ENCODE data around the gene KIF13A. TPM values are rescaled to one million over a fixed set of nuclear protein-coding genes. Genes with fewer than 3 reads are reported as not detected.

KIF13A gene
- total and polyA plus RNA-seq, 2 experiments from 2014 or later, result 8.4 to 28.2 TPM

- TF ChIP-seq CTCF (conservative IDR thresholded peaks at IDR 0.05; ENCODE audit: low read depth in 2 of 2) (no peak), ZNF114 (CRISPR knock-in tag; IDR thresholded peaks at IDR 0.05) (no peak), CREB1 (CRISPR knock-in tag; IDR thresholded peaks at IDR 0.05; ENCODE audit: low read depth) (no peak)
These were observed 110.1 kb downstream of the KIF13A start (continued) for GRCh38 chr6:17877196-17877894.

- no peak for DNase-seq (ENCODE audit: low spot score)
- H3K9me2 ChIP-seq (ENCODE audit: insufficient read depth), result no peaks in the 10 kb centered on the region
- peaks cover 5% of the 10 kb centered on the region; the same call in 2 of the 3 replicates for H3K4me1 Mint-ChIP-seq
- no peak overlapping the region for H3K4me3 Mint-ChIP-seq
- H3K36me3 Mint-ChIP-seq (ENCODE audit: low read depth), result no peaks in the 10 kb centered on the region; the same call in 2 of the 3 replicates
- no peaks in the 10 kb centered on the region for H3K27me3 ChIP-seq (ENCODE audit: insufficient read depth)
- no peak overlapping the region for H3K4me2 ChIP-seq
- H2AFZ ChIP-seq, result no peak overlapping the region
- no peak overlapping the region for H3K27ac ChIP-seq (ENCODE audit: low read depth)
- no peak overlapping the region for H3K4me3 ChIP-seq
- no peaks in the 10 kb centered on the region for H3K27me3 Mint-ChIP-seq (ENCODE audit: insufficient read depth, low read depth, poor library complexity)
- no peaks in the 10 kb centered on the region for H3K36me3 ChIP-seq (ENCODE audit: insufficient read depth)
- peaks cover 2% of the 10 kb centered on the region for H3K4me1 ChIP-seq (ENCODE audit: insufficient read depth)
- no peak overlapping the region for H3K27ac Mint-ChIP-seq
- no peak for TF ChIP-seq STAT1 (IDR thresholded peaks at IDR 0.05; ENCODE audit: unreplicated experiment)
- TF ChIP-seq CREB1 (CRISPR knock-in tag; IDR thresholded peaks at IDR 0.05; ENCODE audit: low read depth), result no peak
- no peak for TF ChIP-seq EZH2 (IDR thresholded peaks at IDR 0.05; ENCODE audit: low read depth, unreplicated experiment)
- TF ChIP-seq EZH2phosphoT487 (IDR thresholded peaks at IDR 0.05; ENCODE audit: unreplicated experiment), result no peak
- TF ChIP-seq POLR2AphosphoS5 (IDR thresholded peaks at IDR 0.05; ENCODE audit: low read depth), result no peak
- TF ChIP-seq ZNF462 (CRISPR knock-in tag; IDR thresholded peaks at IDR 0.05), result no peak
- no peak for TF ChIP-seq NANOG (IDR thresholded peaks at IDR 0.05; ENCODE audit: borderline replicate concordance)
- TF ChIP-seq ETS1 (IDR thresholded peaks at IDR 0.05), result no peak
- H4K20me1 ChIP-seq (replicated peaks; ENCODE audit: insufficient read depth), result no peaks in the 10 kb centered on the region
- no peaks in the 10 kb centered on the region for H3F3A ChIP-seq (replicated peaks; ENCODE audit: low read depth)
- H3K9me3 Mint-ChIP-seq, result no peaks in the 10 kb centered on the region
- H3K79me2 ChIP-seq (replicated peaks; ENCODE audit: insufficient read depth), result no peaks in the 10 kb centered on the region; the same call in 1 of the 2 replicates
- ATAC-seq, result no peak
These were observed 112.7 kb downstream of the KIF13A start for GRCh38 chr6:17874753-17875152.

Data from GM23338 (cell line).